HEK293T (cell line): Measurements from ENCODE around the gene GORASP1.
A peak's percentile ranks its signal among the peaks of the same experiment; 100 is the strongest.

Source experiments
- CTCF ChIA-PET: fragments of 350-600 bp; formaldehyde crosslinking; extraction: SDS; loops from one replicate; lab custom pipeline; 2021; ENCODE audit warnings: antibody characterized with exemption, inconsistent platforms; lab: Yijun Ruan, JAX
- POLR2A ChIA-PET: fragments of 350-600 bp; formaldehyde crosslinking; extraction: SDS; loops from one replicate; lab custom pipeline; 2020; ENCODE audit warnings: antibody characterized with exemption, inconsistent platforms; lab: Yijun Ruan, JAX
- DNase-seq: peaks from one replicate; pipeline ENCODE4 v3.0.0; 2012; ENCODE audit warnings: mixed read lengths; ENCODE audit errors: extremely low spot score
- ARNT ChIP-seq: fragments of 450-650 bp; IDR thresholded peaks from 2 replicates; pipeline ENCODE4 v1.6.1; 2017; ENCODE audit warnings: mild to moderate bottlenecking
- BHLHE40 ChIP-seq: fragments of 450-650 bp; IDR thresholded peaks from 2 replicates; pipeline ENCODE4 v1.6.1; 2016; ENCODE audit warnings: mild to moderate bottlenecking, moderate library complexity, borderline replicate concordance
- CTBP1 ChIP-seq: fragments of 450-650 bp; IDR thresholded peaks from 2 replicates; pipeline ENCODE4 v1.6.1; 2016; ENCODE audit warnings: borderline replicate concordance
- ELF4 ChIP-seq: fragments of 450-650 bp; IDR thresholded peaks from 2 replicates; pipeline ENCODE4 v1.6.1; 2017; ENCODE audit warnings: antibody characterized with exemption
- FOXA1 ChIP-seq: fragments of 450-650 bp; IDR thresholded peaks from 2 replicates; pipeline ENCODE4 v1.6.1; 2016; ENCODE audit warnings: mild to moderate bottlenecking
- FOXK2 ChIP-seq: fragments of 450-650 bp; IDR thresholded peaks from 2 replicates; pipeline ENCODE4 v1.6.1; 2016; ENCODE audit warnings: mild to moderate bottlenecking
- FOXM1 ChIP-seq: fragments of 450-650 bp; IDR thresholded peaks from 2 replicates; pipeline ENCODE4 v1.6.1; 2017; ENCODE audit warnings: mild to moderate bottlenecking, borderline replicate concordance
- HDGF ChIP-seq: fragments of 450-650 bp; IDR thresholded peaks from 2 replicates; pipeline ENCODE4 v1.6.1; 2017; ENCODE audit warnings: antibody characterized with exemption, borderline replicate concordance
- L3MBTL2 ChIP-seq: fragments of 450-650 bp; conservative IDR thresholded peaks from 2 replicates; pipeline ENCODE4 v1.6.1; 2016; ENCODE audit warnings: mild to moderate bottlenecking
- LEF1 ChIP-seq: fragments of 450-650 bp; IDR thresholded peaks from 2 replicates; pipeline ENCODE4 v1.6.1; 2017; ENCODE audit warnings: mild to moderate bottlenecking, borderline replicate concordance
- NFRKB ChIP-seq: fragments of 450-650 bp; IDR thresholded peaks from 2 replicates; pipeline ENCODE4 v1.6.1; 2016; ENCODE audit warnings: mild to moderate bottlenecking, moderate library complexity
- SP1 ChIP-seq: fragments of 450-650 bp; IDR thresholded peaks from 2 replicates; pipeline ENCODE4 v1.6.1; 2017
- SUZ12 ChIP-seq: fragments of 450-650 bp; IDR thresholded peaks from 2 replicates; pipeline ENCODE4 v1.6.1; 2016; ENCODE audit warnings: mild to moderate bottlenecking
- TARDBP ChIP-seq: fragments of 450-650 bp; IDR thresholded peaks from 2 replicates; pipeline ENCODE4 v1.6.1; 2016
- ZNF384 ChIP-seq: fragments of 450-650 bp; IDR thresholded peaks from 2 replicates; pipeline ENCODE4 v1.6.1; 2016
- TF ChIP-seq, protein P1 (sequence below): fragments of 450-650 bp; IDR thresholded peaks from 2 replicates; pipeline ENCODE4 v1.6.1; 2016

The GORASP1 gene

DNA sequence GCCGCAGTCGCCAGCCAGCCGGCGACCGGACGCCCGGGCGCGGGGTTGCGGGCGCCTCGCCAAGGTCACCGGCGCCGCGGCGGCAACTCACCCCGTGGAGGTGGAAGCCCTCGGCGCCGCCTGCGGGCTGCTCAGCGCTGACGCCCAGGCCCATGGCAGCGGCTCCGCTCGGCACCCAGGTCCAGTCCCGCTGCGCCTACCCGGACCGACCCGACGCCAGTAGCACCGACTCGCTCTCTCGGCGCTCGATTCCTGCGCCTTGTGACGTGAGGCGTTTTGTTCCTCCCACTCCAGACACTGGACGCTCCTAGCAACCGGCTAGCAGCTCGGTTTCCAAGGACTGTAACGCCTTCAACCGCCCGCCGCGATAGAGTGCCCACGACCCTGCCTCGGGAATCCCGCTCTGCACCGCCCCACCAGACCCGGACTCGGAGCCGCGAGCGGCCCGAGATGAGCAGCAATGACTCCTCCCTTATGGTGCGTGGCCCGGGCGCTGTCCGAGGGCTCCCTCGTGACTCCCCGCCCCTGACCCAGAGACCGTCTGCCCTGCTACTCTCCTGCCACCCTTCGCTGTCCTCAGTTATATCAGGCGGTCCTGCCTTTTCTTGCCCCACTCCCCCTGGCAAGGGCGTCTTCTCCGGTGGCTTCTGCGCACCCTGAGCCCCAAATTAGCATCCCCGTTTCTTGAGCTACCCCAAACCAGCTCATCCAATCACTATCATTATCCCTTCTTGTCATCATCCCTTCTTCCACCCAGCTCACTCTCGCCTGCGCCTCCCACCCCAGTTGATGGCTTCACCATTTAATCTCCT is at the start of gene GORASP1, which contains the start of gene TTC21A:
TSS of gene GORASP1 (minus strand) at position 240 of the 812 bp plus-strand sequence. CDS start at position 154, 86 bp downstream.
TSS of gene TTC21A (plus strand) at position 293 of the 812 bp plus-strand sequence. CDS start at position 451, 158 bp downstream.
- TF ChIP-seq, protein P1, sequence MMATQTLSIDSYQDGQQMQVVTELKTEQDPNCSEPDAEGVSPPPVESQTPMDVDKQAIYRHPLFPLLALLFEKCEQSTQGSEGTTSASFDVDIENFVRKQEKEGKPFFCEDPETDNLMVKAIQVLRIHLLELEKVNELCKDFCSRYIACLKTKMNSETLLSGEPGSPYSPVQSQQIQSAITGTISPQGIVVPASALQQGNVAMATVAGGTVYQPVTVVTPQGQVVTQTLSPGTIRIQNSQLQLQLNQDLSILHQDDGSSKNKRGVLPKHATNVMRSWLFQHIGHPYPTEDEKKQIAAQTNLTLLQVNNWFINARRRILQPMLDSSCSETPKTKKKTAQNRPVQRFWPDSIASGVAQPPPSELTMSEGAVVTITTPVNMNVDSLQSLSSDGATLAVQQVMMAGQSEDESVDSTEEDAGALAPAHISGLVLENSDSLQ: no peak
- TF ChIP-seq LEF1: peak; percentile 76
- DNase-seq: peak; percentile 90
- POLR2A ChIA-PET: interaction anchor here (0.6 to 0.7 kb wide), 2 partner anchors 40 to 44 kb away, joined by 3 to 4 read pairs; no protein-coding TSS in a partner anchor
- CTCF ChIA-PET: interaction anchor here (0.6 to 1.4 kb wide), 2 partner anchors 32 to 181 kb away, joined by 6 to 8 read pairs; no protein-coding TSS in a partner anchor

DNA sequence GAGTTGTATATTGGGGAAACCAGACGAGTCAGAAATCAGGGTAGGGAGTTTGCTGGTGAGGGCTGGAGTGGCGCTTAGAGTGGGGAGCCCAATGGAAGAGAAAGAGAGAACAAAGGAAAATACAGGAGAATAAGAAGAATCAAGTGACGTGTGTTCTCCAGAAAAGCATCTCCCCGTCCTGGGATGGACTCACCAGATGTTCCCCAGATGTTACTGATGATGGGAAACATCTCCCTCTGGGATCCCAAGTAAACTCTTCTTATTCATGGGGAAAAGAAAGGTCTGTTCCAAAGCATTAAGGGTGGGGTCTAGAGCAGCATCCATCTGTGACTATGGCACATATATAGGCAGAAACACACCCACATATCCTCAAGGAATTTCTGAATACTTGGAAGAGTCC is 49.0 kb upstream of the GORASP1 start:
- DNase-seq: no peak
- ChIA-PET CTCF (no interaction called here), POLR2A (interaction anchor here (2.7 kb wide), 1 partner anchor 22 kb away, joined by 9 read pairs; no protein-coding TSS in a partner anchor)

DNA sequence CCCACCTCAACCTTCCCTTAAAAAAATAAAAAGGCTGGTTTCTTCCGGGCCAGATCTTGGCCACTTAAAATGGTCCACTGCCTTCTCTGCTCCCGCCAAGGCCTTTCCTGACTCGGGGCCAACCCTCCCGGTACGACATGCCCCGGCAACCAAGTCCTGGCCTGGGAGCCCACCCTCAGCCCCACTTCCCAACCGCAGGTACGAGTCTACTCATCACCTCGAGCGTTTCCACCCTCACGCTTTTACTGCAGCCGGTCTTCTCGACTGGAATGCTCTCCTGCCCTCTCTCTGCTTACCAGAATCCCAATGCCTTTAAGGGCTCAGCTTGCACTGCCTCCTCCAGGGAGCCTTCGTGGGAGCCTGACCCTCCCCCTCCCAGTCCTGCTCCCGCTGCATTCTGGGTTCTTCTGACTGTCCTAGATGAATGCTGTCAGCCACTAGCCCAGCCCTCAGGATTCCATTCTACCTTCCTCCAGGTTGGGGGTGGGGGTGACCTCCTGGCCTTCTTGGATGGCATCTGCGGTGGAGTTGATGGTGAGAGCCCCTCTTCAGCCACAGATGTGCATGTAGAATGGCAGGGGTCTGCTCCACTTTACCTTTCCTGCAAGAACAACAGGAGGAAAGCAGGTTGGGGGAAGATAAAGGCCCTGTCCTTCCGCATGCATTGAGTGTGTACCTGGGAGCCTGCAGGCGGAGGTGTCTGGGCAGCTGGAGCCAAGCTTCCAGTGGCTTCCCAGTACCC is 47.0 kb upstream of the GORASP1 start:
- CTCF ChIA-PET: interaction anchor here (0.6 kb wide), 1 partner anchor 325 kb away, joined by 3 read pairs; no protein-coding TSS in a partner anchor
- peak; percentile 46 for DNase-seq
- TF ChIP-seq L3MBTL2: no peak
- TF ChIP-seq TARDBP: no peak
- TF ChIP-seq LEF1: no peak
- TF ChIP-seq, protein P1: no peak
- no peak for TF ChIP-seq ZNF384
- TF ChIP-seq ARNT: no peak
- no peak for TF ChIP-seq SUZ12
- TF ChIP-seq FOXM1: no peak
- TF ChIP-seq BHLHE40: no peak
- no peak for TF ChIP-seq HDGF
- no peak for TF ChIP-seq CTBP1
- TF ChIP-seq SP1: no peak
- TF ChIP-seq FOXK2: no peak
- no peak for TF ChIP-seq ELF4
- TF ChIP-seq NFRKB: no peak
- TF ChIP-seq FOXA1: no peak
- POLR2A ChIA-PET: interaction anchor here (2.7 kb wide), 1 partner anchor 23 kb away, joined by 9 read pairs; no protein-coding TSS in a partner anchor

More for the DNA sequence above, 49.0 kb upstream of the GORASP1 start:
- TF ChIP-seq SP1 (no peak), FOXM1 (no peak), HDGF (no peak), LEF1 (no peak), ARNT (no peak), FOXK2 (no peak), CTBP1 (no peak), SUZ12 (no peak), FOXA1 (no peak)
- TF ChIP-seq, protein P1: no peak

DNA sequence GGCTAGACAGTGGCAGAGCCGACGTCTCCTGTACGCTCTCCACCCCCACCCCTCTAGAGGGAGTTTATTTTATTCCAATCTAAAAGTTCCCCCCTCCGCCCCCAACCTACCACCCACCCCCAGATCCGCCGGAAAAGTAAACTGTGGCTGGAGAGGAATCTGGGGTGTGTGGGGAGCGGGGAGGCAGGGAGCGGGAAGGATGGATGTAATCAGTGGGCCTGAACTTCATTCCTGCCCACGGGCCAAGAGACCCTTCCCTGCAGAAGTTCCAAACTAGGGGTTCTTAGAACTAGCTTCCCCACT is 46.5 kb upstream of the GORASP1 start:
- POLR2A ChIA-PET: interaction anchor here (2.7 kb wide), 1 partner anchor 24 kb away, joined by 9 read pairs; no protein-coding TSS in a partner anchor

More for the DNA sequence above, 46.5 kb upstream of the GORASP1 start:
- CTCF ChIA-PET: interaction anchor here (0.6 kb wide), 1 partner anchor 325 kb away, joined by 3 read pairs; no protein-coding TSS in a partner anchor
- no peak for DNase-seq
- TF ChIP-seq HDGF (no peak), LEF1 (no peak), ARNT (no peak), SUZ12 (no peak), CTBP1 (no peak), ELF4 (no peak), L3MBTL2 (no peak), TARDBP (no peak)
- TF ChIP-seq, protein P1: no peak
